NCI-H187 treated with DMSO at 0.1 percent for 48 hours (cell line): ENCODE measurements around the gene DPF3.

Experiments
- DNase-seq: peaks from one replicate; lab custom pipeline; 2025; lab: John Stamatoyannopoulos, UW

DPF3 gene

DNA sequence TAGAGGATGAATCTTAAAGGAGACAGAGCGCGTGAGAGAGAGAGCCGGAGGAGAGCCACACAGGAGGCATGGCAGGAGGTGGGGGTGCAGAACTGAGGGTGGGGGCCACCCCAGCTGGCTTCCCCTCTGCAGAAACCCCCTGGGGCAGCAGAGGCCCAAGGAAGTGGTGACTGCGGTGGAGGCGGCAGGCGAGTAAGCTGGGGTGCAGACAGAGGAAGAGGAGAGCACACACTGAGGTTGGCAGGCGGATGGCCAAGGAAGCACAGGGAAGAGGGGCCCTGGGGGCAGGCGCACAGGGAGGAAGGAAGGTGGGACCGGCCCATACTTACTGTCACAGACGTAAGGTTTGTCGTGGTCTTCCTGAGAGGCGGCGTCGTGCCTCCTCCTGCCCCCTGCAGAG, 179.8 kb downstream of the DPF3 start:
- DNase-seq, result no peak

- DNase-seq, result no peak
These were observed 182.0 kb downstream of the DPF3 start for GRCh38 chr14:72711936-72712335.

GRCh38 chr14:72709916-72710611, 183.8 kb downstream of the DPF3 start:
- DNase-seq, result no peak

GRCh38 chr14:72708708-72709475, 185.0 kb downstream of the DPF3 start:
- no peak for DNase-seq

DNA sequence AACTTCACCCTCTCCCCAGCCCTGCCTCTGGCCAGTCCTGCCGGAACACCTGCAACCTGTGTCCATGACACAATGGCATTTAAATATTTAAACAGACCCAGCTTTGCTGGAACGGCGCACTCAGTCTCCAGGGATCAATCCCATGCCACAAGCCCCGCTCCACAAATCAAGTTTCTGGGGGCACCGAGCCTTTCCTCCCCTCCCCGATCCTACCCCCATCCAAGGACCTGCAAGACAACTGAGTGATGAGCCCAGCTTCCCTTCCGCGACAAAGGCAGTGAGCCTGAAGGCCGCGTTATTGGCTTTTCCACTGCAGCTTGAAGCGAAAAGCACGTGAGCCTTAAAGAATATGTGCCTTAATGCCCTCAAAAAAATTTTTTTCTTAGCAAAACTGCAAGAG, 185.7 kb downstream of the DPF3 start:
- DNase-seq, result no peak

GRCh38 chr14:72706485-72706884, 187.4 kb downstream of the DPF3 start:
- DNase-seq, result no peak

DNA sequence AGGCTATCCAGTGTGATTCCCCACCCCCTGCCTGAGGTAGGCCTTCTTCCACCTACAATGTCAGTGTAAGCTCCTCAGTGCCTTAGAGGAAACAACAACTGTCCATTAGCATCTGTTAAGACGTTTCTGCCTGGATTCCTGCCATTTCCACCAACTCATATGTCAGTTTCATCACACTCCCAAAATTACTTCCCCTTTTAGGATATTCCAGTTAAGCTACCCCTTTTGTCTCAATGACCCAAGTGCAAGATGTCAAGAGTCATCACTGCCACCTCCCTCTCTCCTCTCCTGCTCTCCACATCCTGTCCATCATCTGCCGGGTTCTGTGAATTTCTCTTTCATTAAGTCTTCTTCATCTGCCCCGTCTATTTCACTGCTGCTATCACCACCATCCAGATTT, 189.4 kb downstream of the DPF3 start:
- no peak for DNase-seq

- no peak for DNase-seq
These were observed 192.3 kb downstream of the DPF3 start for GRCh38 chr14:72701605-72702004.

- no peak for DNase-seq
These were observed 192.7 kb downstream of the DPF3 start for GRCh38 chr14:72701237-72701565.

DNA sequence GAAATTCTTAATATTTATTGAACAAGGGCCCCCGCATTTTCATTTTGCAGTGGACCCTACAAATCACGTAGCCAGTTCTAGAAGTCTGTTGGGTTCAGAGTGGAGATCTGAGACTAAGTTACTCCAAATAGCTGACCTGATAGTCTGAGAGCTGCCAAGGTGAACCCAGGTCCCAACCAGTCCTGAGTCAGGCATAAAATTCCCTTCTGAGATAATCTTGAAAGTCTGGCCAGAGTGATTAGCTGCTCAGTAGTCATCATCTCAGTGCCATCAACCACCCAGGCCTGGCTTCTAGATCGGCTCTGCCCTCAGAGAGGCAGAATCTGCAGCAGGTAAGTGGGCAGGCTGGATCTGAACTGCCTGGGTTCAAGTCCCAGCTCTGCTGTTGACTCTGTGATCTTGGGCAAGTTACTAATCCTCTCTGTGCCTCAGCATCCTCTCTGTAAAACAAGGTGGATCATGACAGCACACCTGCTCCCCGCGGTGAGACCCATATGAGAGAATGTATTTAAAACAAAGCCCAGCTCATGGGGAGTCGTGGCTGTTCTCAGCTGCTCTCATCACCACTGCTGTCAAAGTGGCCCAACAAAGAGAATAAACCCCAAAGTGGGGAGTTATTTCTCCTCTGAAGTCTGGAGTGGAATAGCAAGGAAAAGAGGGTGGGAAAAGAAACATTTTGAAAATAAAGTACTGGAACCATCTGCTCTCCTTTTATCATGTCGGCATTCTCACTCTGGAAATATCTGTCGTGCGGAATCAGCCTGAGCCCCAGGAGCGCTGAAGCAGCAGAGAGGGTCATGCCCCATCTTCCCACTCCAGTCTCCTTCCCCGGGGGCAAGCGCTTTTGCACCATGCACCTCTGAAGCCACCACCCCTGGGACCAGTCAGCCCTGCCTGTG, 193.3 kb downstream of the DPF3 start:
- no peak for DNase-seq

- no peak for DNase-seq
These were observed 194.0 kb downstream of the DPF3 start for GRCh38 chr14:72699852-72700257.

DNA sequence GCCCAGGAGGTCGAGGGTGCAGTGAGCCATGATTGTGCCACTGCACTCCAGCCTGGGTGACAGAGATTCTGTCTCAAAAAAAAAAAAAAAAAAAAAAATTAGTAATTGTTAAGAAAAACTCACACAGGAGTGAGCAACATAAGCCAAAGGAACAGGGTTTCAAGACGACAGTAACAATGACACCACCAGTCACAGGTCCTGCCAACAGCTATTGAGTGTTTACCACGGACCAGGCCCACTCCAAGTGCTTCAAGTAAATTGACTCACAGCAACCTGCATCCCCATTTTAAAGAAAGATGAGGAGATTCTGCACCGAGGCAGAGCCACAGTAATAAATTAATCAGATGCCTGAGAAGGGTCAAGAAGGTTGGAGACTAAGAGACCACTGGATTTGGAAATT, 194.5 kb downstream of the DPF3 start:
- no peak for DNase-seq

GRCh38 chr14:72692696-72693095, 201.2 kb downstream of the DPF3 start:
- DNase-seq, result no peak

GRCh38 chr14:72690324-72690723, 203.6 kb downstream of the DPF3 start:
- DNase-seq, result no peak

DNA sequence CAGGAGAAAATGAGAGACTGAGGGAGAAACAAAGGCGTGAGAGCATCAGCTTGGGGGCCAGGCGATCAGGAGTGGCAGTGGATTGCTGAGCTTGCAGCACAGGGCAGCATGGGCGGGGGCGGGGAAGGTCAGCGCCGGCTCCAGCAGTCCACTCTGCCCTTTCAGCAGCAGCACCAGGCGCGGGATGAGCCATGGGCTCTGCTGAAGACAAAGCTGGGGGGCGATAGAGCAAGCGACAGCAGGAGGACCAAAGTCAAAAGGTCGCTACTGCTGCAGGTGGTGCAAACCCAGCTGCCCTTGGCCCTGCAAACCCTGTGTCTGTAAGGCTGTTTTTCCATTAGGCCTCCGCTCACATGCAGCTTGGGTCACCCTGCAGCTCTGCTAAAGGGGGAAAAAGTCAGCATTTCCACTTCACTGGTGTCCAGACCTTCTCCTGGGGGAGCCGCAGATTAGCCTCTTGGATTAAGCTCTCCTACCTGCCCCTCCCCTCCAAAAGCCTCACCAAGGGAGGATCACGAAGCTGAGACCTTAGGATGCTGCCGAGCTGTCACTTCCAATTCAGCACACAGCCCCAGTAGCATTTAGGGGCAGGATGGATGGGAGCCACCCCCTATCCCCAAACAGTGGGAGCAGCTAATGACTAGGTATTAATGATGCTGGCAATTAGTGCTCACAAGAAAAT, 204.8 kb downstream of the DPF3 start:
- no peak for DNase-seq

GRCh38 chr14:72686832-72687231, 207.1 kb downstream of the DPF3 start:
- DNase-seq, result no peak

GRCh38 chr14:72686101-72686500, 207.8 kb downstream of the DPF3 start:
- no peak for DNase-seq

- DNase-seq, result no peak
These were observed 208.4 kb downstream of the DPF3 start for GRCh38 chr14:72685456-72685855.

DNA sequence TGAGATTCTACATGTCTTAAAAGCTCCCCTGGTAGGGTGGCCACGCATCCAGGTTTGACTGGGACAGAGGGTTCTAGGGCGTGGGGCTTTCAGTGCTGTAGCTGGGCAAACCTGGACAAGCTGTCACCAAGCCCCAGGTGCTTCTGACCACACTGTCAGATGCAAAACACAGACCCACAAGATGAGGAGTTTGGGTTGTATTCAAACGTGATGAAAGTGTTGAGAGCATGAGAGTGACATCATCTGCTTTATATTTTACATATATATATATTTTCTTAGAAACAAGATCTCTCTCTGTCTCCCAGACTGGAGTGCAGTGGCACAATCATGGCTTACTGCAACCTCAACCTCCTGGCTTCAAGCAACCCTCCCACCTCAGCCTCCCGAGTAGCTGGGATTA, 210.1 kb downstream of the DPF3 start:
- DNase-seq, result no peak

DNA sequence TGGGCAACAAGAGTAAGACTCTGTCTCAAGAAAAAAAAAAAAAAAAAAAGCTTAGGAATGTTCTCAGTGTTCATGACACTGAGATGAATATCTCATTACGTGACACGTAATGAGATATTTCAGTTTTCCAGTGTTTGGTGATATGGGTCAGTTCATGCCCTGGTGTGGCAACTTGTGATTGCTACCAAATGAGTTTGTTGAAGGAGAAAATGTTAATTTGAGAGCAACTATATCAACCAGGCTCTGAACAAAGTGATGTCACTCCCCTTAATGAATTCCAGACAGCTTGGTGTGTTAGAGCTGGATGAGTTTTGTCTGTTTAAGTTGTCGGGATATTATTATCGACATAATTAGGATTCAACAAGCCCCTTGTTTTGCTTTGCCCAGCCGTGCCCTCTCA, 211.7 kb downstream of the DPF3 start:
- DNase-seq, result no peak

- DNase-seq, result no peak
These were observed 212.9 kb downstream of the DPF3 start for GRCh38 chr14:72680853-72681640.
